BJ (cell line): ENCODE results near the gene VPS16. TPM values are rescaled to one million over a fixed set of nuclear protein-coding genes. Genes with fewer than 3 reads are reported as not detected.
A peak's percentile ranks its signal among the peaks of the same experiment; 100 is the strongest.

Experiments
- CTCF ChIA-PET: fragments of 350-600 bp; formaldehyde crosslinking; extraction: SDS; loops from one replicate; lab custom pipeline; 2021; ENCODE audit warnings: antibody characterized with exemption, inconsistent platforms; lab: Yijun Ruan, JAX
- POLR2A ChIA-PET: fragments of 300-600 bp; sonication (Branson Sonifier 250); formaldehyde crosslinking; extraction: SDS; loops from one replicate; lab custom pipeline; 2021; ENCODE audit warnings: antibody characterized with exemption; lab: Charles Lee
- DNase-seq: peaks from one replicate; pipeline ENCODE4 v3.0.0-alpha.2; 2011; ENCODE audit warnings: low read depth
- H3K27me3 ChIP-seq: 2 replicates; pipeline ENCODE4 v1.6.0; 2011; ENCODE audit warnings: low read length; ENCODE audit not compliant: control insufficient read depth, insufficient read depth
- H3K36me3 ChIP-seq: 2 replicates; pipeline ENCODE4 v1.5.1; 2011; ENCODE audit warnings: low read length; ENCODE audit not compliant: control insufficient read depth, insufficient read depth
- H3K4me3 ChIP-seq: 2 replicates; pipeline ENCODE4 v1.5.1; 2011; ENCODE audit warnings: low read depth, mild to moderate bottlenecking, control low read depth, low read length
- polyA plus RNA-seq: library from polyadenylated mRNA; depleted of rRNA; stranded (reverse); fragments of >200 nt; gene quantifications from 2 replicates; pipeline ENCODE4 v1.2.3, GENCODE V29; 2011
- TF ChIP-seq, protein P1 (sequence below): IDR thresholded peaks from 2 replicates; pipeline ENCODE4 v1.5.1; 2011; ENCODE audit warnings: low read depth, mild to moderate bottlenecking, control low read depth, inconsistent platforms, low read length, moderate library complexity; ENCODE audit not compliant: insufficient read depth

VPS16 gene
- polyA plus RNA-seq, 1 experiment: 46.8 TPM

DNA sequence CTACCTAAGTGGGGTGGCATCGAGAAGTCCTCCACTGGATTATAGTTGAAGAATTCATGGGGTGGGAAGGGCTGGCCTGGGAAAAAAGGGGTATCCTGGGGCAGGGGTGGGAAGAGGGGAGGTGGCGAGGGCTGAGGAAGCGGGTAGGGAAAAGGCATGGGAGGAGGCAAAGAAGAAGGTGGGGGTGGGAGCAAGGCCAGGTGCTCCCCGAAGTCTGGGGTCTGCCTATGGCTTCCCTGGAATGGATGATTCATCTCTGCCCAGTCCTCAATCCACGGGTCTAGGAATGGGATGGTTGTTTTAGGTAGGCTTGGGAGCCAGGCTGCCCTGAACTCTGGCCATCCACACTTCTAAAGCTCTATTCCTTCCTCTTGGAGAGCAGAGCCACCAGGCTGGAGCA lies 4.5 kb upstream of the VPS16 start:
- Histone ChIP-seq H3K4me3 (no peak overlapping the region), H3K36me3 (peaks cover 11% of the 10 kb centered on the region), H3K27me3 (no peaks in the 10 kb centered on the region)
- ChIA-PET CTCF (interaction anchor here (0.7 to 0.9 kb wide), 3 partner anchors 8 to 165 kb away, joined by 3 to 5 read pairs (median 4); no protein-coding TSS in a partner anchor), POLR2A (no interaction called here)
- TF ChIP-seq, protein P1, sequence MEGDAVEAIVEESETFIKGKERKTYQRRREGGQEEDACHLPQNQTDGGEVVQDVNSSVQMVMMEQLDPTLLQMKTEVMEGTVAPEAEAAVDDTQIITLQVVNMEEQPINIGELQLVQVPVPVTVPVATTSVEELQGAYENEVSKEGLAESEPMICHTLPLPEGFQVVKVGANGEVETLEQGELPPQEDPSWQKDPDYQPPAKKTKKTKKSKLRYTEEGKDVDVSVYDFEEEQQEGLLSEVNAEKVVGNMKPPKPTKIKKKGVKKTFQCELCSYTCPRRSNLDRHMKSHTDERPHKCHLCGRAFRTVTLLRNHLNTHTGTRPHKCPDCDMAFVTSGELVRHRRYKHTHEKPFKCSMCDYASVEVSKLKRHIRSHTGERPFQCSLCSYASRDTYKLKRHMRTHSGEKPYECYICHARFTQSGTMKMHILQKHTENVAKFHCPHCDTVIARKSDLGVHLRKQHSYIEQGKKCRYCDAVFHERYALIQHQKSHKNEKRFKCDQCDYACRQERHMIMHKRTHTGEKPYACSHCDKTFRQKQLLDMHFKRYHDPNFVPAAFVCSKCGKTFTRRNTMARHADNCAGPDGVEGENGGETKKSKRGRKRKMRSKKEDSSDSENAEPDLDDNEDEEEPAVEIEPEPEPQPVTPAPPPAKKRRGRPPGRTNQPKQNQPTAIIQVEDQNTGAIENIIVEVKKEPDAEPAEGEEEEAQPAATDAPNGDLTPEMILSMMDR: no peak
- no peak for DNase-seq

DNA sequence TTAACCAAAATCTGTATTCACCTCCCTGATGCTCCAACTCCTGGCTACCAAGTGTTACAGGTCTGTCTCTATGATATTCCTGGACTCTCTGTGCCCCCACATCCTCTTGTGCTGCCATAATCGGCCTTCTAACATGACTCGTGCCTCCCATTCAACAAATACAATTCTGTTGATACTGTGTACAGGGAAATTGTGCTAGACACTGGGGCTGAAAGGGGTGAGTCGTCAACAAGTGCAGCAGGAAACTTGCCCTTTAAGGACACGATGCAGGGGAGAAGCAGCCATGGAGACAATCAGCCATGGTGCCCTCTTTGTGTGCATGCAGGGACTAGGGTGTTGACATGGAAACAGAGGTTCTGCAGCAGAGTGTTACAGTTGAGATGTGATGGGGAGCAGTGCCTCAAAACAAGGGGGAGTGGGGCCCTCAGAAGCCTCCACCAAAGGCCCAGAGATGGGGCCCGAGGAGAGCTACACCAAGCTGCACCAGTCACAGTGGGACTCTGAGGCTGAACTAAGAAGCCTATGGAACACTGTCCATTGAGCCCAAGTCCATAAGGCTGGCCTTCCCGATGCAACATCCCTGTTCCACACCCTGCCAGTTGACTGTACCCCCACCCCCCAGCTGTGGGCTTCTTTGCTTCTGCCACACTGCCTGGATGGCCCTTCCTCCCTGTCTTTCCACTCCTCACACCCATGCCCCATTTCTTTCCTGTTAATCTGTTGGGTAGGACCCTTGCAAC lies 3.2 kb upstream of the VPS16 start:
- POLR2A ChIA-PET: no interaction called here
- no peak for DNase-seq
- CTCF ChIA-PET: interaction anchor here (0.6 to 0.7 kb wide), 2 partner anchors 84 to 148 kb away, joined by 3 read pairs; no protein-coding TSS in a partner anchor
- Histone ChIP-seq H3K36me3 (peaks cover 11% of the 10 kb centered on the region), H3K4me3 (no peak overlapping the region), H3K27me3 (no peaks in the 10 kb centered on the region)
- TF ChIP-seq, protein P1: no peak

DNA sequence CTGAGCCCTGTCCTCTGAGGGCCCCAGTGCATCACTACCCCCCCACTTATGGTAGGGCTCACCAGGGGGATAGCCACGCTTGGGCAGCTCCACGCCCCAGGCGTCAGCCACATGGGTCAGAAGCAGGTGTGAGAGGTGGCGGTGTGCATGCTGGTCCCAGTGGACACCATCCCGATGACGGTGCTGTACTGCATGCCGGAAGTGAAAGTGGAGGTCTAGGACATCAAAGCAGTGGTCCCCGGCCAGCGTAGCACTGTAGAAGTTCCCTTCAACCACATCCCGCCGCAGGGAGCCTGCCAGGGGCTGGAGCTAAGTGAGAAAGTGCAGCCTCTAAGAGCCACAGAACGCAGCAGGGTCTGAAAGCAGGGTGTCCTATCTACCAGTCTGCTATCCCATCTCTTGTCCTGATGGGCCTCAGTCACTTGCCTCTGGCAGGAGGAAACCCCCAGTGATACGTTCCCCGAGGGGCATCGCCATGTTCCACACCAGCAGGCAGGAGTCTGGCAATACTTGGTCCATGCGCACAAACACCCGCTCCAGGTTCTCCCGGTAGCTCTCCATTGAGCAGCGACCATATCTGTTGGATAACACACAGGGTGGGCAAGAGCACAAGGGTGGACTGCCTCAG lies 2.3 kb upstream of the VPS16 start:
- peaks cover 11% of the 10 kb centered on the region for H3K36me3 ChIP-seq
- DNase-seq: no peak
- CTCF ChIA-PET: interaction anchor here (0.6 to 4.3 kb wide), 4 partner anchors 14 to 149 kb away, joined by 3 to 26 read pairs (median 4); no protein-coding TSS in a partner anchor
- no peak overlapping the region for H3K4me3 ChIP-seq
- TF ChIP-seq, protein P1: no peak
- no peaks in the 10 kb centered on the region for H3K27me3 ChIP-seq
- POLR2A ChIA-PET: no interaction called here

DNA sequence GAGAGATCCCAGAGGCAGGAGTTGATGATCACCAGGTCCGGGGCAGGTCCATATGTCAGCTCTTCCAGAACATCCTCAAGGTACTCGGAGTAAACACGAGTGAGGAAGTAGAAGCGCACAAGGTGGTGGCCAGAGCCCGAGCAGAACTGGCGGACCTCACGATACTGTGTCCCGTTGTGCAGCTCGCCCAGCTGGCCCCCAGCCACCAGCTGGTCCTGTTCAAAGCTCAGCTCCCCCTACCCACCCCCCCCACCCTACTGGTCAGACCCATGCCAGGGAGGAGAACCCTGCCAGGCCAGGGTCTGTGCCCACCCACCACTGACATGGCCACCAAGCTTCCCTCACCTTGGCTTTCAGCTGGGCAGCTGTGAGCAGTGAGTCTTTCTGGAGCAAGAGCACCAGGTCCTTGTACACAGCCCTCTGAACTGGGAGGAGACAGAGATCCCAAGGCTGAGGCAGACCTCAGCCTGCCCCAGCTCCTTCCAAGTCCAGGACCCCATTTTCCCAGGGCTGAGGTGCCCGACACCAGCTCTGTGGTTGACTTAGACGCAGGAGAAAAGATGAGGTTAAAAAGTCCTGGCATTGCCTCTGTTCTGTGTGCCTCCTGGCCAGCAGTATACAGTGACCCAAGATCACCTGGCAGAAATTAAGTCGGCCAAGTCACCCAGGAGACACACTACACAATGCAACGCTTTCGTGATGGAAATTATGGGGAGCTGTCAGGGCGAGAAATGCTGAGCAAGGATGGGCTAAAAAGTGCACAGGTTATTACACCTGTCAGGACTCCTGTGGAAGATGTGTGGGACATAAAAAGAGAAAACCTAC lies 1.5 kb upstream of the VPS16 start:
- Histone ChIP-seq H3K36me3 (peaks cover 11% of the 10 kb centered on the region), H3K4me3 (no peak overlapping the region), H3K27me3 (no peaks in the 10 kb centered on the region)
- POLR2A ChIA-PET: no interaction called here
- no peak for DNase-seq
- CTCF ChIA-PET: interaction anchor here (0.8 to 4.3 kb wide), 4 partner anchors 9 to 85 kb away, joined by 3 to 26 read pairs (median 4); no protein-coding TSS in a partner anchor
- TF ChIP-seq, protein P1: no peak

DNA sequence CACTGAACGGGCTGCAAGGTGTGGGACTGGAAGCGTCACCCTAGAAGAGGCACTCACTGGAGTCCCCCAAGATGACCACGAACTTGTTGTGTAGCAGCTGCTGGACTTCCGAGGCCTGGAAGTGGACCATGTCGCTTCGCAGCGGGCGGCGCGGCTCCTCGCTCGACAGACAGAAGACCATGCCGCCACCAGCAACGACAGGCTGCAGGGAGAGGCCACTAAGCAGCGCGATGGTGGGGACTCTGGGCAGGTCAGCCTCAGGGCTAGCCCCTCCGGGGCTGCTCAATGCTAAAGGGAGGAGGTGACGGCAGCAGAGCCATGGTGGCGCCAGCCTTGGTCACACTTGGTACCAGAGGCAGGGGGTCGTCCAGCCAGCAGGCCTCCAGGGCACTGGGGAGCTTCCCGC lies 810 bp upstream of the VPS16 start:
- TF ChIP-seq, protein P1: no peak
- DNase-seq: no peak
- POLR2A ChIA-PET: interaction anchor here (1.3 kb wide), 1 partner anchor 8 kb away, joined by 3 read pairs; no protein-coding TSS in a partner anchor
- Histone ChIP-seq H3K27me3 (no peaks in the 10 kb centered on the region), H3K36me3 (peaks cover 11% of the 10 kb centered on the region), H3K4me3 (peak overlapping the region; percentile 89)
- CTCF ChIA-PET: interaction anchor here (0.8 to 4.3 kb wide), 3 partner anchors 10 to 85 kb away, joined by 3 to 26 read pairs (median 3); no protein-coding TSS in a partner anchor
